Panc1 (cell line): Measurements from ENCODE around the gene COPZ2. TPM values are rescaled to one million over a fixed set of nuclear protein-coding genes. Genes with fewer than 3 reads are reported as not detected.

Source experiments
- ATAC-seq: fragments of 200-7000 bp; cut with Tn5 transposase; 2 replicates; pipeline ENCODE4 v1.9.1; 2020; ENCODE audit warnings: mild to moderate bottlenecking, moderate library complexity
- BruUV-seq: library from RNA; stranded (reverse); fragments of 400-500 nt; replicated peaks from 2 replicates; lab custom pipeline; 2021; lab: Mats Ljungman, UMichigan
- CTCF ChIA-PET: fragments of 300-600 bp; sonication (Branson Sonifier 250); formaldehyde crosslinking; loops from one replicate; lab custom pipeline; 2022; ENCODE audit warnings: antibody characterized with exemption; lab: Charles Lee
- POLR2A ChIA-PET: fragments of 300-600 bp; sonication (Branson Sonifier 250); formaldehyde crosslinking; loops from one replicate; lab custom pipeline; 2022; ENCODE audit warnings: antibody characterized with exemption; lab: Charles Lee
- DNase-seq: peaks from one replicate; pipeline ENCODE4 v3.0.0-alpha.2; 2010; ENCODE audit warnings: low read depth, low spot score
- H3K27ac ChIP-seq: 2 replicates; pipeline ENCODE4 v1.5.1; 2011; ENCODE audit warnings: mild to moderate bottlenecking, low read length, inconsistent platforms
- H3K27me3 ChIP-seq: fragments of 200-500 bp; sonication (Bioruptor generic); 2 replicates; pipeline ENCODE4 v1.6.0; 2014; ENCODE audit warnings: low read length, inconsistent platforms; ENCODE audit not compliant: control insufficient read depth, insufficient read depth
- H3K36me3 ChIP-seq: fragments of 200-500 bp; sonication (Bioruptor generic); 2 replicates; pipeline ENCODE4 v1.5.1; 2014; ENCODE audit warnings: inconsistent platforms, mild to moderate bottlenecking, low read length, moderate library complexity; ENCODE audit not compliant: control insufficient read depth, insufficient read depth
- H3K4me1 ChIP-seq: 2 replicates; pipeline ENCODE4 v1.5.1; 2011; ENCODE audit warnings: inconsistent platforms, mild to moderate bottlenecking, low read length, moderate library complexity; ENCODE audit not compliant: control insufficient read depth, insufficient read depth
- H3K4me3 ChIP-seq, 2 experiments: 2 replicates each; pipeline ENCODE4 v1.5.1; 2011 to 2012; ENCODE audit warnings: low read depth in 2 of 2, low read length in 2 of 2, mild to moderate bottlenecking in 2 of 2, inconsistent platforms in 1 of 2, moderate library complexity in 1 of 2
- H3K9me3 ChIP-seq: fragments of 200-500 bp; sonication (Bioruptor generic); 2 replicates; pipeline ENCODE4 v1.5.1; 2014; ENCODE audit warnings: low read depth, mild to moderate bottlenecking, inconsistent platforms, low read length, moderate library complexity; ENCODE audit not compliant: control insufficient read depth, insufficient read depth
- POLR2AphosphoS5 ChIP-seq: IDR thresholded peaks from 2 replicates; pipeline ENCODE4 v1.6.1; 2012; ENCODE audit warnings: mild to moderate bottlenecking, low read depth, low read length, moderate library complexity
- SIN3A ChIP-seq: IDR thresholded peaks from 2 replicates; pipeline ENCODE4 v1.6.1; 2012; ENCODE audit warnings: low read depth, mild to moderate bottlenecking, low read length, moderate library complexity, borderline replicate concordance; ENCODE audit not compliant: insufficient read depth
- TCF7L2 ChIP-seq: IDR thresholded peaks from 2 replicates; pipeline ENCODE4 v1.6.1; 2011; ENCODE audit warnings: mild to moderate bottlenecking, low read depth, low read length, inconsistent platforms
- in situ Hi-C: cut with HindIII; loops from 2 replicates; pipeline ENCODE4 v1.10.0; 2016; ENCODE audit warnings: low sequenced_read_pairs, low pct_unique_long_range_greater_than_20kb
- intact Hi-C: fragments of 100-400 bp; cut with micrococcal nuclease; formaldehyde crosslinking; loops from one replicate; pipeline ENCODE4 v1.10.0; 2022; ENCODE audit not compliant: unreplicated experiment
- total RNA-seq: library from RNA; stranded (reverse); gene quantifications from one replicate; pipeline ENCODE4 v1.2.1, GENCODE V29; 2021; ENCODE audit not compliant: unreplicated experiment
- TF ChIP-seq, protein P1 (sequence below), 2 experiments: IDR thresholded peaks; 2 replicates each; pipeline ENCODE4 v1.6.1; 2011 to 2012; ENCODE audit warnings: low read depth in 2 of 2, control low read depth in 1 of 2, low read length in 1 of 2, mild to moderate bottlenecking in 1 of 2, moderate library complexity in 1 of 2; ENCODE audit not compliant: insufficient read depth in 1 of 2
- TF ChIP-seq, protein P2 (sequence below): fragments of 450-650 bp; IDR thresholded peaks from 2 replicates; pipeline ENCODE4 v1.5.1; 2017; ENCODE audit warnings: mild to moderate bottlenecking

COPZ2 gene
- total RNA-seq, 1 experiment from 2014 or later, result 5.4 TPM

DNA sequence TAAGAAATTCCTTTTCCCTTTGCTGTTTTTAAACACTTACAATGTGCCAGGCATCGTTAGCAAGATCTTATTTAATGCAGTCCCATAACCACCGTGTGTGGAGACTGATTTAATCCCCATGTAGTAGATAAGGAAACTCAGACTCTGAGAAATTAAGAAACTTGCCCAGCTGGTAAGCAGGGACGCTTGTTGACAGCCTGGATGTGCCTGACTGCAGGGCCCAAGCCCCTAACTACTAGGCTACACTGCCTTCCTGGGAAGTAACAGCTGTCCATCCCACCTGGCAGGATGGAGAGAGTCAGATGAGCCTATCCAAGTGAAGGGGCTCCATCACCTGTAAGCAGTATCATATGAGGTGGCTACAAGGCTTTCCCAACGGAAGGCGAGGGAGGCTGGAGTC lies 43.6 kb downstream of the COPZ2 start:
- CTCF ChIA-PET, result interaction anchor here (1.2 kb wide), 1 partner anchor 23 kb away, joined by 4 read pairs; the partner anchor contains the start of gene CDK5RAP3
- no peak overlapping the region for H3K27ac ChIP-seq
- TF ChIP-seq SIN3A, result no peak
- TF ChIP-seq POLR2AphosphoS5, result no peak
- no peak for TF ChIP-seq TCF7L2
- no peak overlapping the region for H3K4me3 ChIP-seq
- DNase-seq (no peak), ATAC-seq (no peak)
- peaks cover 6% of the 10 kb centered on the region; the same call in 1 of the 2 replicates for H3K4me1 ChIP-seq
- intact Hi-C loops, result loop anchor here (2.0 kb wide), 1 partner anchor 19 kb away; no protein-coding TSS in a partner anchor
- H3K36me3 ChIP-seq, result no peaks in the 10 kb centered on the region
- H3K27me3 ChIP-seq, result no peaks in the 10 kb centered on the region
- BruUV-seq, result no TSS peak
- POLR2A ChIA-PET, result no interaction called here
- in situ Hi-C loops, result no loop called here
- H3K9me3 ChIP-seq, result no peaks in the 10 kb centered on the region

DNA sequence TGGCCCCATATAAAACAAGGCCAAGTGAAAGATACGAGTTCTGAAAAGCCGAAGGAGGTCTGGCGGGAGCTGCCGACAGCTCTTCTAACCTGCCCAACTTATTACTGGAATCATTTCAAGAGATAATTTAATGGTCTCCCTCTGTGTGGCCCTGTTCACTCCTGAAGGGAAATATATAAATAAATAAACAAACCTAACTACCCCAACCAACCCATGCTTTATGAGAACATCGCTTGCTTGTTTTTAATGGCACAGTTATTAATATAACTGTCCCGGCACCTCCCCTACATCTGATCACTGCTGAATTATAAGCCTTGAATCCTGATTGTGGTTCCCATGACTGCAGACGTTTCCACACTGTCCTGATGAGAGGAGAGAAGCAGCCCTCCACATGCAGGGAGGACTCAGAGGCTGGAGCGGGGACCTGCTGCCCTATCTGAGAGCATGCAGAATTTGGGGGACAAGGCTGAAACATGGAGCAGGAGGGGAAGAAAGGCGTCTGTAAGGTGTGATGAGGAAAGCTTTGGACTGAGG lies 44.5 kb downstream of the COPZ2 start:
- Histone ChIP-seq H3K27me3 (no peaks in the 10 kb centered on the region), H3K36me3 (no peaks in the 10 kb centered on the region), H3K4me1 (peaks cover 6% of the 10 kb centered on the region; the same call in 1 of the 2 replicates), H3K9me3 (no peaks in the 10 kb centered on the region), H3K27ac (no peak overlapping the region), H3K4me3 (no peak overlapping the region)
- ChIA-PET CTCF (interaction anchor here (1.2 kb wide), 1 partner anchor 23 kb away, joined by 4 read pairs; the partner anchor contains the start of gene CDK5RAP3), POLR2A (no interaction called here)
- intact Hi-C loops, result no loop called here
- in situ Hi-C loops, result no loop called here
- ATAC-seq (no peak), DNase-seq (no peak)
- BruUV-seq, result no TSS peak
- TF ChIP-seq, protein P1, sequence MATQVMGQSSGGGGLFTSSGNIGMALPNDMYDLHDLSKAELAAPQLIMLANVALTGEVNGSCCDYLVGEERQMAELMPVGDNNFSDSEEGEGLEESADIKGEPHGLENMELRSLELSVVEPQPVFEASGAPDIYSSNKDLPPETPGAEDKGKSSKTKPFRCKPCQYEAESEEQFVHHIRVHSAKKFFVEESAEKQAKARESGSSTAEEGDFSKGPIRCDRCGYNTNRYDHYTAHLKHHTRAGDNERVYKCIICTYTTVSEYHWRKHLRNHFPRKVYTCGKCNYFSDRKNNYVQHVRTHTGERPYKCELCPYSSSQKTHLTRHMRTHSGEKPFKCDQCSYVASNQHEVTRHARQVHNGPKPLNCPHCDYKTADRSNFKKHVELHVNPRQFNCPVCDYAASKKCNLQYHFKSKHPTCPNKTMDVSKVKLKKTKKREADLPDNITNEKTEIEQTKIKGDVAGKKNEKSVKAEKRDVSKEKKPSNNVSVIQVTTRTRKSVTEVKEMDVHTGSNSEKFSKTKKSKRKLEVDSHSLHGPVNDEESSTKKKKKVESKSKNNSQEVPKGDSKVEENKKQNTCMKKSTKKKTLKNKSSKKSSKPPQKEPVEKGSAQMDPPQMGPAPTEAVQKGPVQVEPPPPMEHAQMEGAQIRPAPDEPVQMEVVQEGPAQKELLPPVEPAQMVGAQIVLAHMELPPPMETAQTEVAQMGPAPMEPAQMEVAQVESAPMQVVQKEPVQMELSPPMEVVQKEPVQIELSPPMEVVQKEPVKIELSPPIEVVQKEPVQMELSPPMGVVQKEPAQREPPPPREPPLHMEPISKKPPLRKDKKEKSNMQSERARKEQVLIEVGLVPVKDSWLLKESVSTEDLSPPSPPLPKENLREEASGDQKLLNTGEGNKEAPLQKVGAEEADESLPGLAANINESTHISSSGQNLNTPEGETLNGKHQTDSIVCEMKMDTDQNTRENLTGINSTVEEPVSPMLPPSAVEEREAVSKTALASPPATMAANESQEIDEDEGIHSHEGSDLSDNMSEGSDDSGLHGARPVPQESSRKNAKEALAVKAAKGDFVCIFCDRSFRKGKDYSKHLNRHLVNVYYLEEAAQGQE (IDR thresholded peaks at IDR 0.05; ENCODE audit: insufficient read depth in 1 of 2, low read depth in 2 of 2, low read length in 1 of 2), result no peak

DNA sequence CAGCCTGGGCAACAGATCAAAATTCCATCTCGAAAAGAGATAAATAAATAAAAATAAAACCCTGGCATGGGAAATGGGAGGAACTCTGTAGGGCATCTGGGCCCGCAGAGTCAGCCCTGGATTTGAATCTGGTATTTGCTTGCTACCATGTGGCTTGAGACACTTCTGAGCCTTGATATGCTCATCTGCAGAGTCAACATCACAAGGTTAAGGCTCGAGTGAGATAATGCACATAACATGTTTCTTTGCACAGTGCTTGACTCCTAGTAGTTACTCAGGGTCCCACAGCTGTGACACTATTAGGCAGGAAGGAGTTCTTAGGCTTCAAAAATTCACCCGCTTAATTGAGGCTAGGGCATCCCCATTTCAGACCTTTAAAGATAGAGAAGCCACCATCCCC lies 45.4 kb downstream of the COPZ2 start:
- ChIA-PET CTCF (no interaction called here), POLR2A (no interaction called here)
- no peak for ATAC-seq

More for the DNA sequence above, 45.4 kb downstream of the COPZ2 start:
- in situ Hi-C loops (no loop called here), intact Hi-C loops (no loop called here)
- H3K4me3 ChIP-seq, result no peak overlapping the region
- TF ChIP-seq, protein P2, sequence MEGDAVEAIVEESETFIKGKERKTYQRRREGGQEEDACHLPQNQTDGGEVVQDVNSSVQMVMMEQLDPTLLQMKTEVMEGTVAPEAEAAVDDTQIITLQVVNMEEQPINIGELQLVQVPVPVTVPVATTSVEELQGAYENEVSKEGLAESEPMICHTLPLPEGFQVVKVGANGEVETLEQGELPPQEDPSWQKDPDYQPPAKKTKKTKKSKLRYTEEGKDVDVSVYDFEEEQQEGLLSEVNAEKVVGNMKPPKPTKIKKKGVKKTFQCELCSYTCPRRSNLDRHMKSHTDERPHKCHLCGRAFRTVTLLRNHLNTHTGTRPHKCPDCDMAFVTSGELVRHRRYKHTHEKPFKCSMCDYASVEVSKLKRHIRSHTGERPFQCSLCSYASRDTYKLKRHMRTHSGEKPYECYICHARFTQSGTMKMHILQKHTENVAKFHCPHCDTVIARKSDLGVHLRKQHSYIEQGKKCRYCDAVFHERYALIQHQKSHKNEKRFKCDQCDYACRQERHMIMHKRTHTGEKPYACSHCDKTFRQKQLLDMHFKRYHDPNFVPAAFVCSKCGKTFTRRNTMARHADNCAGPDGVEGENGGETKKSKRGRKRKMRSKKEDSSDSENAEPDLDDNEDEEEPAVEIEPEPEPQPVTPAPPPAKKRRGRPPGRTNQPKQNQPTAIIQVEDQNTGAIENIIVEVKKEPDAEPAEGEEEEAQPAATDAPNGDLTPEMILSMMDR, result no peak
- TF ChIP-seq SIN3A (no peak), TCF7L2 (no peak), POLR2AphosphoS5 (no peak)
- TF ChIP-seq, protein P1 (IDR thresholded peaks at IDR 0.05; ENCODE audit: insufficient read depth in 1 of 2, low read depth in 2 of 2, low read length in 1 of 2), result no peak
- BruUV-seq, result no TSS peak
- peaks cover 12% of the 10 kb centered on the region for H3K4me1 ChIP-seq
- no peak for DNase-seq
- H3K27me3 ChIP-seq, result no peaks in the 10 kb centered on the region
- no peak overlapping the region for H3K27ac ChIP-seq
- H3K9me3 ChIP-seq, result no peaks in the 10 kb centered on the region
- H3K36me3 ChIP-seq, result no peaks in the 10 kb centered on the region
